ENCODE results near the gene FBL. TPM values are rescaled to one million over a fixed set of nuclear protein-coding genes. Genes with fewer than 3 reads are reported as not detected.
A peak's percentile ranks its signal among the peaks of the same experiment; 100 is the strongest.

FBL gene
- total and polyA plus RNA-seq, 4 donors, result 121 to 232 (median 154) TPM

DNA sequence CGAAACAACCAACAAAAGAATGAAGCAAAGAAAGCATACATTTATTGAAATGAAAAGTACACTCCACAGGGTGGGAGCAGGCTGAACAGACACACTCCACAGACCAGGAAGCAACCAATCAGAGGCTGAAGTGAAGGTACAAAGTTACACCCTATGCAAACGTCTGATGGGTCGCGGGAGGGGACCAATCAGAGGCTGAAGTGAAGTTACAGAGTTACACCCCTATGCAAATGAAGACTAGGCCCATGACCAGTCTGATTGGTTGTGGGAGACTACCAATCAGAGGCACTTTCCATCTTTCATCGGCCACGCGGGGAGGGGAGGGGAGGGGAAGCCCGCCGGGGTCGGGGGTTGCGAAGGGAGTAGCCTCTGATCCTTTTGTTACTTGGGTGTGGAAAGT lies 12.4 kb upstream of the FBL start:
- WGBS, 2 donors, result 26 to 38% methylated on average over 11 of the region's 11 CpGs
- H3K27ac ChIP-seq (ENCODE audit: low read depth in 1 of 2, low read length in 2 of 2), result no peak overlapping the region
- DNase-seq (no peak), ATAC-seq (ENCODE audit: low FRiP score) (no peak)
- intact Hi-C loops (cut with DNase I), result no loop called here
- no peaks in the 10 kb centered on the region for H3K36me3 ChIP-seq (ENCODE audit: control insufficient read depth in 1 of 2, insufficient read depth in 2 of 2, low read length in 1 of 2)
- H3K4me3 ChIP-seq (ENCODE audit: low read length in 2 of 2), result no peak overlapping the region
- H3K4me1 ChIP-seq (ENCODE audit: control insufficient read depth in 1 of 2, insufficient read depth in 2 of 2, low read length in 2 of 2), result no peaks in the 10 kb centered on the region
- no peaks in the 10 kb centered on the region for H3K27me3 ChIP-seq (ENCODE audit: control insufficient read depth in 1 of 2, insufficient read depth in 2 of 2, low read length in 1 of 2)
- no peaks in the 10 kb centered on the region for H3K9me3 ChIP-seq (ENCODE audit: control insufficient read depth, low read length)

GRCh38 chr19:39852882-39853281 lies 6.7 kb upstream of the FBL start:
- DNase-seq, result no peak
- no peak for ATAC-seq (ENCODE audit: low FRiP score)
- H3K9me3 ChIP-seq (ENCODE audit: control insufficient read depth, low read length), result no peaks in the 10 kb centered on the region
- 87 to 89% methylated on average over 7 of the region's 7 CpGs for WGBS, 2 donors
- H3K27ac ChIP-seq (ENCODE audit: low read depth in 1 of 2, low read length in 2 of 2), result no peak overlapping the region
- intact Hi-C loops (cut with DNase I), result no loop called here
- H3K4me1 ChIP-seq (ENCODE audit: control insufficient read depth in 1 of 2, insufficient read depth in 2 of 2, low read length in 2 of 2), result peaks cover 0 to 2% of the 10 kb centered on the region in 2 donors
- H3K36me3 ChIP-seq (ENCODE audit: control insufficient read depth in 1 of 2, insufficient read depth in 2 of 2, low read length in 1 of 2), result no peaks in the 10 kb centered on the region
- no peaks in the 10 kb centered on the region for H3K27me3 ChIP-seq (ENCODE audit: control insufficient read depth in 1 of 2, insufficient read depth in 2 of 2, low read length in 1 of 2)
- H3K4me3 ChIP-seq (ENCODE audit: low read length in 2 of 2), result no peak overlapping the region

DNA sequence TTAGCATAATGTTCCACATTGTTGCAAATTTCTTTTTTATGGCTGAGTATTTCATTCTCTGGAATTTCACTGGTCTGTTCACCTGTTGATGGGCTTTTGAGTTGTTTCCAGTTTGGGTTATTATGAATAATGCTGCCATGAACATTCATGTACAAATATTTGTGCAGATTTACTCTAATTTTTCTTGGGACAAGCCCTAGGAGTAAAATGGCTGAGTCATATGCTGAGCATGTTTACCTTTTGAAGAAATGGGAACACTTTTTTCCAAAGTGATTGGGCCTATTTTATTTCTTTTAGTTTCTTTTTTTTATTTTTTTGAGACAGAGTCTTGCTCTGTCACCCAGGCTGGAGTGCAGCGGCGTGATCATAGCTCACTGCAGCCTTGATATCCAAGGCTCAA lies 4.7 kb upstream of the FBL start:
- ATAC-seq (ENCODE audit: low FRiP score) (no peak), DNase-seq (no peak)
- Histone ChIP-seq H3K27me3 (ENCODE audit: control insufficient read depth in 1 of 2, insufficient read depth in 2 of 2, low read length in 1 of 2) (no peaks in the 10 kb centered on the region), H3K4me3 (ENCODE audit: low read length in 2 of 2) (no peak overlapping the region), H3K36me3 (ENCODE audit: control insufficient read depth in 1 of 2, insufficient read depth in 2 of 2, low read length in 1 of 2) (no peaks in the 10 kb centered on the region), H3K27ac (ENCODE audit: low read depth in 1 of 2, low read length in 2 of 2) (no peak overlapping the region), H3K4me1 (ENCODE audit: control insufficient read depth in 1 of 2, insufficient read depth in 2 of 2, low read length in 2 of 2) (peaks cover 0 to 2% of the 10 kb centered on the region in 2 donors), H3K9me3 (ENCODE audit: control insufficient read depth, low read length) (no peaks in the 10 kb centered on the region)
- WGBS, 2 donors, result 18 to 23% methylated on average over 2 of the region's 2 CpGs
- intact Hi-C loops (cut with DNase I), result no loop called here

GRCh38 chr19:39848392-39848791 lies 2.2 kb upstream of the FBL start:
- intact Hi-C loops (cut with DNase I), result loop anchor here (5.0 to 10.0 kb wide), 4 partner anchors 56 to 369 kb away; partner anchors contain the start of genes EID2 (in 1 of the 2), PSMC4 (in 1 of the 2) and TTC9B (in 1 of the 2)
- no peak overlapping the region for H3K4me3 ChIP-seq (ENCODE audit: low read length in 2 of 2)
- no peaks in the 10 kb centered on the region for H3K27me3 ChIP-seq (ENCODE audit: control insufficient read depth in 1 of 2, insufficient read depth in 2 of 2, low read length in 1 of 2)
- 90 to 95% methylated on average over 3 to 4 of the region's 4 CpGs for WGBS, 2 donors
- H3K36me3 ChIP-seq (ENCODE audit: control insufficient read depth in 1 of 2, insufficient read depth in 2 of 2, low read length in 1 of 2), result no peaks in the 10 kb centered on the region
- H3K9me3 ChIP-seq (ENCODE audit: control insufficient read depth, low read length), result no peaks in the 10 kb centered on the region
- H3K4me1 ChIP-seq (ENCODE audit: control insufficient read depth in 1 of 2, insufficient read depth in 2 of 2, low read length in 2 of 2), result peaks cover 0 to 2% of the 10 kb centered on the region in 2 donors
- DNase-seq, result no peak
- ATAC-seq (ENCODE audit: low FRiP score), result no peak
- H3K27ac ChIP-seq (ENCODE audit: low read depth in 1 of 2, low read length in 2 of 2), result no peak overlapping the region

DNA sequence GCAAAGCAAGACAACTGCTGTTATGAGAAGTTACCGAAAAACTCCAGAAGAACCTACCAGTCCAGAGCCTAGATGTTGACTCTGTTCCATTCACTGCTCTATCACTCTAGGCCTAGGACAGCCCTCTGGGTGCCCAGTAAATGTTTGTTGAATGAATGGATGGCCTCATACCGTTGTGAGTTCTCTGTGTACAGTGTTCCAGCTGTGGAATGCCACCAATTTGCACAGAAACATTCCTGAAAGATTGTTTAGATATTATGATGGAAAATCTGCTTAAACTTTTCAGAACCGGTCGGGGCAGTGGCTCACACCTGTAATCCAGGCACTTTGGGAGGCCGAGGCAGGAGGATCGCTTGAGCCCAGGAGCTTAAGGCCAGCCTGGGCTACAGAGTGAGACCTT lies 1.3 kb upstream of the FBL start:
- peaks cover 0 to 2% of the 10 kb centered on the region in 2 donors for H3K4me1 ChIP-seq (ENCODE audit: control insufficient read depth in 1 of 2, insufficient read depth in 2 of 2, low read length in 2 of 2)
- DNase-seq (no peak), ATAC-seq (ENCODE audit: low FRiP score) (no peak)
- no peak overlapping the region for H3K4me3 ChIP-seq (ENCODE audit: low read length in 2 of 2)
- H3K36me3 ChIP-seq (ENCODE audit: control insufficient read depth in 1 of 2, insufficient read depth in 2 of 2, low read length in 1 of 2), result no peaks in the 10 kb centered on the region
- no peaks in the 10 kb centered on the region for H3K9me3 ChIP-seq (ENCODE audit: control insufficient read depth, low read length)
- intact Hi-C loops (cut with DNase I), result loop anchor here (5.0 to 10.0 kb wide), 4 partner anchors 55 to 370 kb away; partner anchors contain the start of genes EID2 (in 1 of the 2), PSMC4 (in 1 of the 2) and TTC9B (in 1 of the 2)
- H3K27me3 ChIP-seq (ENCODE audit: control insufficient read depth in 1 of 2, insufficient read depth in 2 of 2, low read length in 1 of 2), result no peaks in the 10 kb centered on the region
- 75 to 78% methylated on average over 6 of the region's 6 CpGs for WGBS, 2 donors
- H3K27ac ChIP-seq (ENCODE audit: low read depth in 1 of 2, low read length in 2 of 2), result no peak overlapping the region

- H3K4me1 ChIP-seq (ENCODE audit: control insufficient read depth in 1 of 2, insufficient read depth in 2 of 2, low read length in 2 of 2), result peaks cover 0 to 2% of the 10 kb centered on the region in 2 donors
- H3K27ac ChIP-seq (ENCODE audit: low read depth in 1 of 2, low read length in 2 of 2), result peak overlapping the region; percentile 51 to 93
- no peaks in the 10 kb centered on the region for H3K27me3 ChIP-seq (ENCODE audit: control insufficient read depth in 1 of 2, insufficient read depth in 2 of 2, low read length in 1 of 2)
- no peaks in the 10 kb centered on the region for H3K9me3 ChIP-seq (ENCODE audit: control insufficient read depth, low read length)
- WGBS, 2 donors, result 43 to 44% methylated on average over 12 of the region's 12 CpGs
- H3K36me3 ChIP-seq (ENCODE audit: control insufficient read depth in 1 of 2, insufficient read depth in 2 of 2, low read length in 1 of 2), result no peaks in the 10 kb centered on the region
- DNase-seq, result no peak
- ATAC-seq (ENCODE audit: low FRiP score), result no peak
- peak overlapping the region in 1 of 2 donors; percentile 81 for H3K4me3 ChIP-seq (ENCODE audit: low read length in 2 of 2)
- intact Hi-C loops (cut with DNase I), result loop anchor here (5.0 to 10.0 kb wide), 4 partner anchors 55 to 370 kb away; partner anchors contain the start of genes EID2 (in 1 of the 2), PSMC4 (in 1 of the 2) and TTC9B (in 1 of the 2)
Measured at GRCh38 chr19:39846678-39847486, 703 bp upstream of the FBL start.

- peak; percentile 1 for ATAC-seq (ENCODE audit: low FRiP score)
- peak in 1 of 2 donors; percentile 79 for DNase-seq
- H3K27ac ChIP-seq (ENCODE audit: low read depth in 1 of 2, low read length in 2 of 2), result no peak overlapping the region
Measured at GRCh38 chr19:39845584-39845932, 621 bp downstream of the FBL start.

DNA sequence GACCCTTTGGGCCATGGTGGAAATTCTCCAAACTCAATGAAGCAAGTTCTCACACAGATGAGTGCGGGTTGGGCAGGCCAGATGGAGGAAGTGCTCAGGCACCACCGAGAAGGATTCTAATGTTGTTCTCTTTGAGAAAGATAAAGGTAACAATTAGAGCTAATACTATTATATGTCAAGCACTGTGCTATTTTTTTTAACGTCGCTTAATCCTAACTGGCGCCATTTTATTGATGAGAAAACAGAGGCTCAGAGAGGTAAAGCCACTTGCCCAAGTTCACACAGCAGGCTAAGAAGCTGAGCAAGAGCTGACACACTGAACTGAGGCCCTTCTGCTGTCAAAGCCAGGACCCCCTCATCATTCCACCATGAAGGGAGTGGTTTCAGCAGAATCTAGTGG lies 1.0 kb downstream of the FBL start:
- no peaks in the 10 kb centered on the region for H3K9me3 ChIP-seq (ENCODE audit: control insufficient read depth, low read length)
- no peaks in the 10 kb centered on the region for H3K4me1 ChIP-seq (ENCODE audit: control insufficient read depth in 1 of 2, insufficient read depth in 2 of 2, low read length in 2 of 2)
- H3K27me3 ChIP-seq (ENCODE audit: control insufficient read depth in 1 of 2, insufficient read depth in 2 of 2, low read length in 1 of 2), result no peaks in the 10 kb centered on the region
- H3K27ac ChIP-seq (ENCODE audit: low read depth in 1 of 2, low read length in 2 of 2), result no peak overlapping the region
- WGBS, 2 donors, result 25% methylated on average over 5 of the region's 5 CpGs
- intact Hi-C loops (cut with DNase I), result loop anchor here (2.0 to 10.0 kb wide), 5 partner anchors 52 to 372 kb away; partner anchors contain the start of genes EID2 (in 1 of the 2), PSMC4 (in 1 of the 2) and TTC9B (in 1 of the 2)
- no peak for ATAC-seq (ENCODE audit: low FRiP score)
- peak overlapping the region in 1 of 2 donors; percentile 36 for H3K4me3 ChIP-seq (ENCODE audit: low read length in 2 of 2)
- DNase-seq, result no peak
- H3K36me3 ChIP-seq (ENCODE audit: control insufficient read depth in 1 of 2, insufficient read depth in 2 of 2, low read length in 1 of 2), result no peaks in the 10 kb centered on the region

More at GRCh38 chr19:39845584-39845932, 621 bp downstream of the FBL start:
- H3K36me3 ChIP-seq (ENCODE audit: control insufficient read depth in 1 of 2, insufficient read depth in 2 of 2, low read length in 1 of 2), result no peaks in the 10 kb centered on the region
- no peaks in the 10 kb centered on the region for H3K9me3 ChIP-seq (ENCODE audit: control insufficient read depth, low read length)
- no peaks in the 10 kb centered on the region for H3K27me3 ChIP-seq (ENCODE audit: control insufficient read depth in 1 of 2, insufficient read depth in 2 of 2, low read length in 1 of 2)
- no peaks in the 10 kb centered on the region for H3K4me1 ChIP-seq (ENCODE audit: control insufficient read depth in 1 of 2, insufficient read depth in 2 of 2, low read length in 2 of 2)
- peak overlapping the region; percentile 36 to 60 for H3K4me3 ChIP-seq (ENCODE audit: low read length in 2 of 2)
- intact Hi-C loops (cut with DNase I), result loop anchor here (2.0 to 10.0 kb wide), 5 partner anchors 53 to 372 kb away; partner anchors contain the start of genes EID2 (in 1 of the 2), PSMC4 (in 1 of the 2) and TTC9B (in 1 of the 2)
- 1% methylated on average over 17 of the region's 17 CpGs for WGBS, 2 donors

Data from aorta (tissue), 5 donors.